Common myeloid progenitor, CD34-positive (primary cell): ENCODE data around the gene DARS1.

Experiments used
- CTCF ChIA-PET: fragments of 350-600 bp; sonication (Branson Sonifier 250); formaldehyde crosslinking; loops from one replicate; lab custom pipeline; 2021; ENCODE audit warnings: antibody characterized with exemption; lab: Charles Lee
- POLR2A ChIA-PET: fragments of 350-600 bp; sonication (Branson Sonifier 250); formaldehyde crosslinking; loops from one replicate; lab custom pipeline; 2021; ENCODE audit warnings: antibody characterized with exemption; lab: Charles Lee
- DNase-seq, 3 donors: peaks; one replicate each; pipeline versions ENCODE4 v3.0.0 to v3.0.0-alpha.2; 2013
- H3K27ac ChIP-seq, 2 experiments: 1 replicate in 1 of 2; 2 replicates in 1 of 2; pipeline ENCODE4 v1.7.0; 2013; ENCODE audit warnings: inconsistent platforms in 2 of 2, low read length in 2 of 2, mild to moderate bottlenecking in 2 of 2, low read depth in 1 of 2, moderate library complexity in 1 of 2; ENCODE audit not compliant: severe bottlenecking in 2 of 2, insufficient read depth in 1 of 2, poor library complexity in 1 of 2
- H3K27me3 ChIP-seq, 5 experiments: replicated peaks in 2 of 5; 1 replicate in 3 of 5; 2 replicates in 2 of 5; pipeline versions ENCODE4 v1.6.1 to v1.7.0; 2013; ENCODE audit warnings: low read length in 4 of 5, mild to moderate bottlenecking in 2 of 5, moderate library complexity in 2 of 5, inconsistent platforms in 1 of 5; ENCODE audit not compliant: insufficient read depth in 5 of 5, control insufficient read depth in 4 of 5
- H3K36me3 ChIP-seq, 4 experiments: 1 replicate in 2 of 4; 2 replicates in 2 of 4; pipeline versions ENCODE4 v1.6.1 to v1.7.0; 2013; ENCODE audit warnings: low read length in 3 of 4, control low read depth in 1 of 4, mild to moderate bottlenecking in 1 of 4; ENCODE audit not compliant: control insufficient read depth in 4 of 4, insufficient read depth in 4 of 4
- H3K4me1 ChIP-seq, 4 experiments: 1 replicate in 3 of 4; 2 replicates in 1 of 4; pipeline versions ENCODE4 v1.6.1 to v1.7.1; 2013; ENCODE audit warnings: low read length in 3 of 4, mild to moderate bottlenecking in 3 of 4, control low read depth in 1 of 4, inconsistent platforms in 1 of 4, moderate library complexity in 1 of 4; ENCODE audit not compliant: control insufficient read depth in 4 of 4, insufficient read depth in 4 of 4; ENCODE audit errors: control extremely low read depth in 1 of 4
- H3K4me3 ChIP-seq, 7 experiments: 1 replicate in 4 of 7; 2 replicates in 3 of 7; pipeline versions ENCODE4 v1.5.1 to v1.7.0; 2013; ENCODE audit warnings: mild to moderate bottlenecking in 7 of 7, low read length in 6 of 7, moderate library complexity in 6 of 7, inconsistent platforms in 2 of 7, low read depth in 2 of 7, control low read depth in 1 of 7; ENCODE audit not compliant: insufficient read depth in 4 of 7, control insufficient read depth in 1 of 7; ENCODE audit errors: extremely low read depth in 1 of 7
- H3K9me3 ChIP-seq, 5 experiments: 1 replicate in 4 of 5; 2 replicates in 1 of 5; pipeline versions ENCODE4 v1.6.1 to v1.7.1; 2013; ENCODE audit warnings: low read length in 4 of 5, mild to moderate bottlenecking in 2 of 5, inconsistent platforms in 1 of 5, low read depth in 1 of 5, moderate library complexity in 1 of 5; ENCODE audit not compliant: control insufficient read depth in 4 of 5, insufficient read depth in 2 of 5; ENCODE audit errors: control extremely low read depth in 1 of 5
- WGBS: methylation state at CpG from one replicate; pipeline ENCODE4 v1.1.5; 2013; ENCODE audit not compliant: insufficient coverage; 5-methylcytosine and 5-hydroxymethylcytosine counted together

The DARS1 gene

DNA sequence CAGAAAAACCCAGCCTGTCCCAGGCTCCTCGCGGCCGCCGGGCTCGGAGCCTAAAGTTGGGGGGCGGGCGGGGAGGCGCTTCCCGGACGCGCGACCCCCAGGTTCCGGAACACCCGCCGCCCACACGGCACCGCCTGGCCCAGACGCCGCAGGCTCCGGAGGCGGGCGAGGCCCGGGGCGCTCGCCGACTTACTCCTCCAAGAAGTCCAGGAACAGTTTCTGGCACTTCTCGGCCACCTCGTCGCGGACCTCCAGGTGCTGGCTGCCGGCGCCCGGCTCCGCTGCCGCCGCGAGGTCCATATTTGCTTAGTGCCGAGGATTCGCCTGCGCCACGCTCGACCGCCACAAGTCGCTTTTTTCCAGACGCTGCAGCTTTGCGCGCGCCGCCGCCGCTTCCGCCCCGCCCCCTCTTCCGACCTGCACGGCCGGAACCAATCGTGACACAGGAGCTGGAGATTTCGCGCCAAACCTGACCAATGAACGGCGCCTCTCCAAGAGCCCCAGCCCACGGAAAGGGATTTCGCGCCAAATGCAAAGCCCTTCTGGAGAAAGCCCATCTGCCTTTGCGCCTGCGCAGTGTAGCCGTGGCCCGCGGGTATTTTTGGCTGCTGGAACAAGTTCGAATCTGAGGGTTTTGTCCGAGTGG, 109.2 kb downstream of the DARS1 start, which contains the start of gene MCM6:
Gene MCM6, minus strand, starts transcription at position 378 of the 646 bp plus-strand sequence. Its CDS starts 78 bp downstream, at position 300.
- 0% methylated on average over 68 of the region's 71 CpGs for WGBS
- peak within 1 kb of the TSS; percentile 72 to 97 (median 84) for H3K4me3 ChIP-seq
- no peaks in the 10 kb centered on the region for H3K9me3 ChIP-seq
- peak; percentile 99 to 100 (median 100) for DNase-seq
- peak within 1 kb of the TSS; percentile 33 to 86 for H3K27ac ChIP-seq
- ChIA-PET POLR2A (no interaction called here), CTCF (interaction anchor here (2.2 kb wide), 1 partner anchor 10 kb away, joined by 8 read pairs; no protein-coding TSS in a partner anchor)
- H3K36me3 ChIP-seq: peaks cover 4 to 26% (median 13%) of the 10 kb centered on the region in 4 experiments
- peaks cover 3 to 23% (median 15%) of the 10 kb centered on the region in 4 experiments for H3K4me1 ChIP-seq
- H3K27me3 ChIP-seq: no peaks in the 10 kb centered on the region

GRCh38 chr2:135875491-135876065, 109.8 kb downstream of the DARS1 start:
- CTCF ChIA-PET: interaction anchor here (1.1 to 2.2 kb wide), 2 partner anchors 9 to 94 kb away, joined by 3 to 8 read pairs; no protein-coding TSS in a partner anchor
- 1% methylated on average over 26 of the region's 26 CpGs for WGBS
- Histone ChIP-seq H3K27me3 (no peaks in the 10 kb centered on the region), H3K36me3 (peaks cover 7 to 31% (median 19%) of the 10 kb centered on the region in 4 experiments), H3K27ac (peak overlapping the region; percentile 33 to 86), H3K9me3 (no peaks in the 10 kb centered on the region), H3K4me1 (peaks cover 3 to 23% (median 15%) of the 10 kb centered on the region in 4 experiments), H3K4me3 (peak overlapping the region; percentile 72 to 97 (median 84))
- POLR2A ChIA-PET: interaction anchor here (0.6 to 0.7 kb wide), 2 partner anchors 265 to 351 kb away, joined by 3 read pairs; no protein-coding TSS in a partner anchor
- DNase-seq: peak; percentile 56 to 81 (median 81)

DNA sequence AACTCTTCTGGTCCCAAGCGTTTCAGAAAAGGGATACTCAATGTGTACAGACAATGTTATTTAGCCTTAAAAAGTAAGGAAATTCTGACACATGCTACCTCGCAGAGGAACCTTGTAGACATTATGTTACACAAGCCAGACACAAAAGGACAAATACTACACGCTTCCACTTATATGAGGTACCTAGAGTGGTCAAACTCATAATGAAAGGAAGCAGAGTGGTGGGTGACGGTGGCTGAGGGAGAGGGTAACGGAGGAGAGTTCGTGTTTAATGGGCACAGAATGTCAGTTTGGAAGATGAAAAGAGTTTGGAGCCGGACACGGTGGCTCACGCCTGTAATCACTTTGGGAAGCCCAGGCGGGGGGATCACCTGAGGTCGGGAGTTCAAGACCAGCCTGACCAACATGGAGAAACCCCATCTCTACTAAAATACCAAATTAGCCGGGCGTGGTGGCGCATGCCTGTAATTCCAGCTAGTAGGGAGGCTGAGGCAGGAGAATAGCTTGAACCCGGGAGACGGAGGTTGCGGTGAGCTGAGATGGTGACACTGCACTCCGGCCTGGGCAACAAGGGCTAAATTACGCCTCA, 110.6 kb downstream of the DARS1 start:
- ChIA-PET CTCF (interaction anchor here (1.1 to 2.2 kb wide), 2 partner anchors 8 to 93 kb away, joined by 3 to 8 read pairs; no protein-coding TSS in a partner anchor), POLR2A (interaction anchor here (0.6 to 0.7 kb wide), 2 partner anchors 266 to 351 kb away, joined by 3 read pairs; no protein-coding TSS in a partner anchor)
- Histone ChIP-seq H3K4me1 (peaks cover 3 to 23% (median 15%) of the 10 kb centered on the region in 4 experiments), H3K27ac (no peak overlapping the region), H3K27me3 (no peaks in the 10 kb centered on the region), H3K9me3 (no peaks in the 10 kb centered on the region), H3K4me3 (peak overlapping the region in 5 of 7 experiments; percentile 77 to 97 (median 85)), H3K36me3 (peaks cover 9 to 38% (median 25%) of the 10 kb centered on the region in 4 experiments)
- no peak for DNase-seq
- 87% methylated on average over 8 of the region's 19 CpGs for WGBS

- DNase-seq: no peak
- H3K9me3 ChIP-seq: no peaks in the 10 kb centered on the region
- WGBS: 100% methylated on average over 1 of the region's 1 CpG
- H3K36me3 ChIP-seq: peaks cover 23 to 75% (median 49%) of the 10 kb centered on the region in 4 experiments
- H3K27me3 ChIP-seq: no peaks in the 10 kb centered on the region
- peaks cover 3 to 23% (median 12%) of the 10 kb centered on the region in 4 experiments for H3K4me1 ChIP-seq
- H3K4me3 ChIP-seq: no peak overlapping the region
- no peak overlapping the region for H3K27ac ChIP-seq
- ChIA-PET POLR2A (no interaction called here), CTCF (interaction anchor here (1.2 kb wide), 1 partner anchor 514 kb away, joined by 3 read pairs; no protein-coding TSS in a partner anchor)
These were observed 114.9 kb downstream of the DARS1 start for GRCh38 chr2:135870571-135870970.

GRCh38 chr2:135863233-135863632, 122.2 kb downstream of the DARS1 start:
- 100% methylated on average over 2 of the region's 6 CpGs for WGBS
- H3K36me3 ChIP-seq: peaks cover 35 to 87% (median 58%) of the 10 kb centered on the region in 4 experiments
- CTCF ChIA-PET: interaction anchor here (1.0 to 1.5 kb wide), 2 partner anchors 9 to 22 kb away, joined by 3 to 5 read pairs; no protein-coding TSS in a partner anchor

DNA sequence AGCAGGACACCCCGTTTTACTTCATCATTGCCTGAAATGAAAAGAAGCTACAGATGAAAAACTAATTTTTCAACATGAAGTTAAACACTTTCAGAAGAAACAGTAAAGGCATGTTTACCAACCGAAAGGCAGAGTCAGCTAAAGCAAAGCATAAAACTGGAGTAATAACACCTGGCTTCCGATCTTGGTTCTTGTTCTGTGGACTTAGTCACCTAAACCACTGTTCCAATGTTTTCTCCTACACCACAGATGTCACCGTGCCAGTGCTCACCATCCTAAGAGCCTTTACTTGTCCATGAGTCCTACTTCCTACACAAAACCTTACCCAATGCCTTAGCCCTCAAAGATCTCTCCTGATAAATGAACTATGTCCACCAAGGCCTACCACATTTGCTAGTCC, 122.7 kb downstream of the DARS1 start:
- Histone ChIP-seq H3K27me3 (no peaks in the 10 kb centered on the region), H3K9me3 (no peaks in the 10 kb centered on the region), H3K36me3 (peaks cover 35 to 86% (median 57%) of the 10 kb centered on the region in 4 experiments), H3K4me1 (no peaks in the 10 kb centered on the region), H3K4me3 (no peak overlapping the region), H3K27ac (no peak overlapping the region)
- 94% methylated on average over 4 of the region's 4 CpGs for WGBS
- no peak for DNase-seq
- ChIA-PET CTCF (interaction anchor here (1.0 to 1.5 kb wide), 2 partner anchors 9 to 21 kb away, joined by 3 to 5 read pairs; no protein-coding TSS in a partner anchor), POLR2A (no interaction called here)

More at GRCh38 chr2:135863233-135863632, 122.2 kb downstream of the DARS1 start:
- Histone ChIP-seq H3K27ac (no peak overlapping the region), H3K9me3 (no peaks in the 10 kb centered on the region), H3K4me1 (no peaks in the 10 kb centered on the region), H3K27me3 (no peaks in the 10 kb centered on the region), H3K4me3 (no peak overlapping the region)
- POLR2A ChIA-PET: no interaction called here
- DNase-seq: no peak
